ENCODE results near the gene OSBPL3.

DNA sequence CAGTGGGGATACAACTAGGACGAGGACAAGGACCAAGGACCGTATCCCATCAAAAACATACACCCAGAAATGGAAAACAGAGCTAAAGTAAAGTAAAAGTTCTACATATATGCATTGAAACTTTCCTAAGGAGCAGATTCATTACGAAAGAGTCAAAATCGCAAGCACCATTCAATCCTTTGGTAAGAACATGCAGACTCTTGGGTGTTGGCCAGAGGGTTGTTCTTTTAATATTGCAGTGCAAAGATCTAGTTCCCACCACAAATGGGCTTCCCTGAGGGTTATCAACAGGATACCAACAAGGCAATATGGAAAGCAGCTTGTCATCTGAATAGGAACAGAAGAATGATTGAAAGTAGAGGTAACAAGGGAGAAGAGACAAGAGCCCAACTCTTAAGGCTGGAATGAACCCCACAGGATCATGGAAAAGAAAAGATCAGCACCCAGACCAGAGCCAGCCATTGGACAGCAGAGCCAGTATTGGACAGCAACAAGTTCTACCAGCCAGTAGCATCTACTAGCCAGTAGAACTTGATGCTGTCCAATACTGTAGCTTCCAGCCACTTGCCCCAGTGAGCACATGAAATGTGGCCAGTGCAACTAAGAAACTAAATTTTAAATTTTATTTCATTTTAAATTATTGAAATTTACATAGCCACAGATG lies 66.0 kb downstream of the OSBPL3 start:
- TF ChIP-seq, protein P1, sequence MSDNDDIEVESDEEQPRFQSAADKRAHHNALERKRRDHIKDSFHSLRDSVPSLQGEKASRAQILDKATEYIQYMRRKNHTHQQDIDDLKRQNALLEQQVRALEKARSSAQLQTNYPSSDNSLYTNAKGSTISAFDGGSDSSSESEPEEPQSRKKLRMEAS (CRISPR knock-in tag; IDR thresholded peaks at IDR 0.05) = no peak
- no peak for TF ChIP-seq ERG (CRISPR knock-in tag; IDR thresholded peaks at IDR 0.05)
